Dermis lymphatic vessel endothelial cell (primary cell): ENCODE results near the gene TGIF2. TPM values are rescaled to one million over a fixed set of nuclear protein-coding genes. Genes with fewer than 3 reads are reported as not detected.

ENCODE experiments used
- total RNA-seq: library from RNA; depleted of rRNA; stranded (reverse); fragments of >200 nt; gene quantifications from 2 replicates; pipeline ENCODE4 v1.2.1, GENCODE V29; 2014

The TGIF2 gene
- 27.5 and 29.4 TPM in 2 replicates for total RNA-seq

DNA sequence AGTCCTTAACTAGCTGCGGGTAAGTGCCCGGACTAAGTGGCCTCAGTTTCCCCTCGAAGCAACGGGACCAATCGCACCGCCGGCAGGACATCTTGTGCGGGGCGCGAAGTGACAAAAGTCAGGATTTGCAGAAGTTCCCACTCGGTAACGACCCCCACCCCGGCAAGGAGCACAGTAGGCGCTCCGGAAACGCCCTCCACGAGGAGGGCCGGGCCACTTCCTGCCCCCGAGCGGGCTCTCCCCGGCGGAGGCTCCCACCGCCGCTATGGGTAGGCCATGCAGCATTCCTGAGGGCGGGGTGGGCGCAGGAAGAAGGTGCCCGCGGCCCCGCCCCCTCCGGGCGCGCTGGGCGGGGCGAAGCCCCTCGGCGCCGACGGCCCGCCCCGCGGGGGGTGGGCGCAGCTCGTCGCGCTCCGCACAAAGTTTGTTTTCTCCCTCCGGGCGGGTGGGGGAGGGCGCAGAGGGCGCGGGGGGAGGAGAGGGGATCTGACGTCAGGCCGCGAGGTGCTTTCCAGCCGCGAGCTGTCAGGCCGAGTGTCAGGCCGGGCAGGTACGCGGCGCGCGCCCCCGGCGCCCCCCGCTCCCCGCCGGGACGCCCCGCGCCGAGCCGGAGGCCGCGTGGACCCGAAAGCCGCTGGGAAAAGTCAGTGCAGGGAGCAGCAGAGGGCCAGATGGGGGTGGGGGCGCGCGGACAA, at the start of gene TGIF2:
Gene TGIF2 (plus strand): TSS at position 495 of the 695 bp plus-strand sequence. CDS start 5,178 bp downstream, outside the sequence.

DNA sequence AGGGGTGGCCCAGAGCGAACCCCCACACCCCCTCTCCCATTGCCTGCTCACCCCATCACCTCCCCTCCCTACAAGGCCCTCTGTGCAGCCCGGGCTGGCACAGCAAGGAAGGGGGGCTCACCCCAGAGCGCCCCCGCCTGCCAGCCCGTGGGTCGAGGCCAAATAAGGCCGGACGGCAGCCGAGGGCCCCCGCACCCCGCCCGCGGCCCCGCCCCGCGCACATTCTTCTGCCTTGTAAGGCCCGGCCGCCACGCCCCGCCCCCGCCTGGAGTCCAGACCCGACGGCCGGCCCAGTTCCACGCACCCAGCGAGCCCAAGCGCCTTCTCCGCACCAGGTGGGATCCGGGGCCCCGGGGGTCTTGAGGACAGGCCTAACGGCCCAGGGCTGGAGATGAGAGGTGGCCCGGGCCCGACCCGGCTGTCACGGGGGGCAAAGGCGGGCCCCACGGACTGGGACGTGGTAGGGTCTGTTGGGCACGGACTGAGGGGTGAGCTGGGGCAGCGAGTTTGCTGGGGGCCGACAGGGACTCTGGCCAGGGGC, 32.1 kb upstream of the TGIF2 start, which contains the start of gene MYL9:
Gene MYL9 (plus strand): TSS at position 293 of the 541 bp plus-strand sequence. CDS start 3,366 bp downstream, outside the sequence.

DNA sequence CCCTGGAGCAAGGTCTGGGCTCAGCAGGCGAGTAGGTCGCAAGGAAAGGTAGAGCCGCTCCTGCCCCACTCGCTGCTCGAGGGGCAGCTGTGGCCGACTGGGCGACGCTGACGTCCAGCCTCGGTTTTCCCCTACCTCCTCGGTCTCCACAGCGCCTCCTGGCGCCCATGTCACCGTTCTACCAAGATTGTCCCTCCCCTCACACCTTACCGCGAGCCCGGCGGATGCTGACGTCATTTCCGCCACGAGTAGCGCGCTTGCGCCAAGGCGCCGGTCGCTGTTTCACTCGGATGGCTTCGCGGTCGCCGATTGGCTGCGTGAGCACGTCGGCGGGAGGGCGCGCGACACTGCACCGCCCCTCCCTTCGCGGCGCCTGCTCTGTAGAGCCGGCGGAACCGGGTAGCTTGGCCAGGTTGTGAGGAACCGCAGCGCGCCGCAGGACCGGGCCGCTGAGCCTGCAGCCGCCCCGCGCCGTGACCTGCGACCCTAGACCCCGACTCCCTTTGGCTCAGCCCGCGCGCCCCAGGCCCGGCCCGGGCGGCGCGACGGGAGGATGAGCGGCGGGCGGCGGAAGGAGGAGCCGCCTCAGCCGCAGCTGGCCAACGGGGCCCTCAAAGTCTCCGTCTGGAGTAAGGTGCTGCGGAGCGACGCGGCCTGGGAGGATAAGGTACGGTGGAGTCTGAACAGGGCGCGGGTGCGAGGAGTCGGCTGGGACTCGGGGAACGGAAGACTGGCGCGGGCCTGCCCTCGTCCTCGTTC, 32.2 kb downstream of the TGIF2 start, which contains the start of gene RAB5IF:
Gene RAB5IF (plus strand): TSS at position 381 of the 759 bp plus-strand sequence. CDS start 173 bp downstream, at position 554.

Other genes with a start within 250 kb of the TGIF2 start
- gene MYL9, start 32.1 kb upstream of the TGIF2 start, total RNA-seq = 0.34 and 2.0 TPM in 2 replicates
- 58.3 and 59.5 TPM in 2 replicates for gene RAB5IF, start 32.2 kb downstream of the TGIF2 start, total RNA-seq
- not detected in 2 replicates for gene SLA2, start 72.6 kb downstream of the TGIF2 start, total RNA-seq
- gene NDRG3, start 172.5 kb downstream of the TGIF2 start, total RNA-seq = 26.8 and 37.1 TPM in 2 replicates
- gene DSN1, start 200.2 kb downstream of the TGIF2 start, total RNA-seq = 14.6 and 17.3 TPM in 2 replicates